Stimulated activated memory B cell treated with anti-CD40 and anti-IgM and Interleukin-4, amounts not matched to agents 10 μg/mL and 1 μg/mL and 100 μg/mL, for 72 hours (primary cell): ENCODE results near the gene HDAC4.
A peak's percentile ranks its signal among the peaks of the same experiment; 100 is the strongest.

ENCODE experiments used
- ATAC-seq: fragments of 150-1000 bp; cut with Tn5 transposase; 2 replicates; pipeline ENCODE4 v1.10.0; 2021
- H3K27ac Mint-ChIP-seq: one replicate; pipeline ENCODE4 v1.8.0; 2022; ENCODE audit warnings: mild to moderate bottlenecking, mixed read lengths
- H3K27me3 Mint-ChIP-seq: one replicate; pipeline ENCODE4 v1.8.0; 2022; ENCODE audit warnings: mixed read lengths
- H3K36me3 Mint-ChIP-seq: one replicate; pipeline ENCODE4 v1.8.0; 2022; ENCODE audit warnings: mixed read lengths
- H3K4me1 Mint-ChIP-seq: one replicate; pipeline ENCODE4 v1.8.0; 2022; ENCODE audit warnings: mixed read lengths
- H3K4me3 Mint-ChIP-seq: one replicate; pipeline ENCODE4 v1.8.0; 2022; ENCODE audit warnings: mild to moderate bottlenecking, moderate library complexity, mixed read lengths
- H3K9me3 Mint-ChIP-seq: one replicate; pipeline ENCODE4 v1.8.0; 2022; ENCODE audit warnings: mixed read lengths

Gene HDAC4

DNA sequence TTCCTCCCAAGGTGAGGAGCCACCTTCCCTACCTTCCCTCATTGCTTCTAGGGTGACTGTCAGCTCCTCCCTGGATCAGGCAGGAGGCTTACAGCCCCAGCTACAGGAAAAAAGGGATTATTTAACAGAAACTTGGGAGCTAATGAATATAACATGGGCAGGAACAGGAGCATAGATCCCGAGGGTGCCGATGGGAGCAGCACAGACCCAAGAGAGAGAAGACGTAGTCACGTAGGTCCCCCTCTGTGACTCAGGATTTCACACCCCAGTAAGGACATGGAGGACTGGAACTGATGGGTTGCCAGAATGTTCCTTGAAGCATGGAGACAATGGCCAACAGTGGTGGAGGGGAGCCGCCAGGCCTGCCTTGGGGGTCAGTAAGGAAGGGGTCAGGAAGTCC lies 10.3 kb upstream of the HDAC4 start:
- ATAC-seq, result no peak
- H3K9me3 Mint-ChIP-seq, result peaks cover 12% of the 10 kb centered on the region
- peaks cover 6% of the 10 kb centered on the region for H3K36me3 Mint-ChIP-seq
- no peaks in the 10 kb centered on the region for H3K4me1 Mint-ChIP-seq
- H3K4me3 Mint-ChIP-seq, result no peak overlapping the region
- H3K27ac Mint-ChIP-seq, result no peak overlapping the region
- peaks cover 48% of the 10 kb centered on the region for H3K27me3 Mint-ChIP-seq

DNA sequence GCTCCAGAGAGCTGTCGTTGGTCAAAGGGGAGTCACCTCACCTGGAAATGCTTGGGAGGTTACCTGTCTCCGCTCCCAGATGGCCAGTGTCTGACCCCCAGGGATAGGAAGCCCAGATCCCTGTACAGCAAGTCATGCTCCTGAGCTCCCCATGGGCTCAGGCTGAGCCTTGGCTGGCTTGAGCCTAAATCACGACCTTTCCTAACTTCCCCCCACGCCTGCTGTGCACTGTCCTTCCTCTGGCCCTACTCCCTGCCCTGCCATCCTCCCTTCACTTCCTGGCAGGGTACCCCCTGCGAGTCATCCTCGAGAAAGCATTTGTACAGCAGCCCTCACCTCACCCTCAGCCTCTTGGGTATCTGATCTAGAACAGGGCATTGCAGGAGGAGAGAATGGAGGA lies 9.2 kb upstream of the HDAC4 start:
- no peak for ATAC-seq
- Mint-ChIP-seq H3K4me1 (no peaks in the 10 kb centered on the region), H3K4me3 (no peak overlapping the region), H3K27me3 (peaks cover 55% of the 10 kb centered on the region), H3K27ac (no peak overlapping the region), H3K9me3 (peaks cover 12% of the 10 kb centered on the region), H3K36me3 (peaks cover 6% of the 10 kb centered on the region)

DNA sequence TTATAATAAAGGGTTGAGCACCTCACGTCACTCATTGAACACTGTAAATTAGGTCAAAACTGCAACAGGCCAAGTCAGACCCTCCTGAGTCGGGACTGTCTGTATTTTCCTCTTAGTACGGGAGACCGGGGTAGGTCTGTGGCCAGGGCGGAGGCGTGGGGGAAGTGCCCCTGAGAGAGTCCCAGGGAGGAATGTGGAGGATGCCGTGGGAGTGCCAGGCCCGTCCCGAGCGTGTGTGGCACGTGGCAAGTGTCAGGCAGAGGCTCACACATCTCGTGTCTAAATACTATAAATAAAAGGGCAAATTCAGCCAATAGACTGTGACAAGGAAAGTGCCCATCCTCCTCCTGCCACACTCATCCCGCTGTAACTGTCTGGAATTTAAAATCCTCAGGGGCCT lies 6.3 kb upstream of the HDAC4 start:
- Mint-ChIP-seq H3K9me3 (peaks cover 9% of the 10 kb centered on the region), H3K4me3 (no peak overlapping the region), H3K36me3 (no peaks in the 10 kb centered on the region), H3K27ac (no peak overlapping the region), H3K4me1 (peaks cover 6% of the 10 kb centered on the region), H3K27me3 (peaks cover 46% of the 10 kb centered on the region)
- ATAC-seq, result no peak

DNA sequence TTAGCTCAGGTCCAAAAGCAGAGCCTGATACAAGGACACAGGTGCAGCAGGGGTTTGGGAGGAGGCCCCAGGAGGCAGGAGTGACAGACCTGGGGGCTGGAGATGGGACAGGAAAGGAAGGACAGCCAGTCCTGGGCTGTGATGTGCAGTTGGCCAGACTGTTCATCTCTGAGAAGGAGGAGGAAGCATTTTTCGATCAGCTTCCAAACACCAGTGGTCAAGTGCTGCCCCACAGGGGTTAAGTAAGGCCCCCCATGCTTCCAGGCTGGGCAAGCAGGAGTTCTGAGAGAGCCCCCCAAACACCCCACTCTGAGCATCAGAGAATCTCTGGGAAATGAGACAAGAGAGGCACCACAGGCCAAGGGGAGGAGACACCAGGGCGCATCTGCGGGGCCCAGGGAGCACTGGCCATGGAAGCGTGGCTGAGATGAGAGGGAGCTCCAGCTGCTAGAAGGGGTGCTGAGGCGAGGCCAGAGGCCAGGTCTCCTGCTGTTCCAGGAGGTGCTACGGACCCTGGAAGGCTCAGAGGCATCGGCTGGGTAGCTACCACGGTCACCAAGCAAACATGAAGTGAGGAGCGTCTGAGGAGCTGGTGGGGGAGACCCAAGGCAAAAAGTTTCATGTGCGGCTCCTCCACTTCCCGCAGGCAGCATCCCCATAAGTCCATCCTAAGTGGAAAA lies 5.6 kb upstream of the HDAC4 start:
- Mint-ChIP-seq H3K27ac (no peak overlapping the region), H3K9me3 (peaks cover 9% of the 10 kb centered on the region), H3K27me3 (peaks cover 40% of the 10 kb centered on the region), H3K4me3 (no peak overlapping the region), H3K4me1 (peaks cover 10% of the 10 kb centered on the region), H3K36me3 (no peaks in the 10 kb centered on the region)
- ATAC-seq, result no peak

DNA sequence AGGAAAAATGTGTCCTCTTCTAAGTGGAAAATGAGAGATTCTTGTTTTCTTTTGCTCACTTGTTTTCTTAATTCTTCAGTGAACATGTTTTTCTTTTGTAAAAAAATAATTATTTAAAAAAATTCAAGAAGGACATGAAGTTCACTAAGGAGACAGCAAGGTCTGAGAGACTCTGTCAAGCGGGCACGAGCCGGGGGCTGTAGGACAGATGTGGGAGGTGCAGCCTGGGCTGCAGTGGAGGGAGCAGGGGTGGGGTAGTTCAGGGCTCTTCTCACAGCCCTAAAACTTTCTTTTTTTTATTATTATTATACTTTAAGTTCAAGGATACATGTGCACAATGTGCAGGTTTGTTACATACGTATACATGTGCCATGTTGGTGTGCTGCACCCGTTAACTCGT lies 4.3 kb upstream of the HDAC4 start:
- no peaks in the 10 kb centered on the region for H3K36me3 Mint-ChIP-seq
- peaks cover 10% of the 10 kb centered on the region for H3K4me1 Mint-ChIP-seq
- no peak overlapping the region for H3K27ac Mint-ChIP-seq
- H3K4me3 Mint-ChIP-seq, result no peak overlapping the region
- H3K27me3 Mint-ChIP-seq, result peaks cover 26% of the 10 kb centered on the region
- no peak for ATAC-seq
- peaks cover 5% of the 10 kb centered on the region for H3K9me3 Mint-ChIP-seq

DNA sequence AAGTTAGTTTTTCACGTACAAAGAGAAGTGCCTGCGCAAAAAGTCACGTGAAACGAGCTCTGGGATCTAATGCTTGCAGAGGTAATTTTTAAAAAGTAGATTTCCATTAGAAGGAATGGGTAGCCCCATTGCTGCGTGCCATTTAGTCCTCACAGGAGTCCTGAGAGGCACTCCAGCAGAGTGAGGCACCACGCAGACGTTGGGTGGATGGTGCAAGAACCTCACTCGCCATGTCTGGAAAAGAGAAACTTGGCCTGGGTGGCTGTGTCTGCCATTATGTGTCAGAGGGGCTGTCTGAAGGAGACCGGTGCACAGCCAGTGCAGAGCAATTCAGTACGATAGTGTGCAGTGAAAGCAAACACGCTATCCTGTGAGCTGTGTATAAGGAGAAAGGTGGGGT lies 1.8 kb upstream of the HDAC4 start:
- no peaks in the 10 kb centered on the region for H3K36me3 Mint-ChIP-seq
- peaks cover 13% of the 10 kb centered on the region for H3K27me3 Mint-ChIP-seq
- no peaks in the 10 kb centered on the region for H3K9me3 Mint-ChIP-seq
- H3K4me3 Mint-ChIP-seq, result peak overlapping the region; percentile 91
- ATAC-seq, result no peak
- H3K27ac Mint-ChIP-seq, result peak overlapping the region; percentile 99
- peaks cover 26% of the 10 kb centered on the region for H3K4me1 Mint-ChIP-seq

DNA sequence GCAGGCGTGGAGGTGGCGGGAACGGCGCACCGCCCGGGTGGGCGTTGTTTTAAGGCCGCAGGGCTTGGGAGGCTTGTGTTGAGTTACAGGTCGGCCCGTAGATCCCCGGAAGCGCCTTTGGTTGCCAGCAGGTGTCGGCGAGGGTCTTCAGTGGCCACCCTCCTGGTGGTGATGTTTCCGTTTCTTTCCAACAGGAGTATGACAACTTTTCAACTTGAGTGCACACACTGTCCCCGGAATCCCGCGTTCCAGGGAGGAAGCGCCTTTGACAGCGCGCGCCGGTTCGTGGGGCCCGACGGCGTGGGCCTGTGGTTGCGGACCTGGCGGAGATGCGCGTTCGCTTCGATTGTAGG lies 1.0 kb upstream of the HDAC4 start:
- peak overlapping the region; percentile 91 for H3K4me3 Mint-ChIP-seq
- H3K27me3 Mint-ChIP-seq, result peaks cover 13% of the 10 kb centered on the region
- H3K4me1 Mint-ChIP-seq, result peaks cover 34% of the 10 kb centered on the region
- peak overlapping the region; percentile 99 for H3K27ac Mint-ChIP-seq
- ATAC-seq, result peak; percentile 17
- H3K36me3 Mint-ChIP-seq, result no peaks in the 10 kb centered on the region
- no peaks in the 10 kb centered on the region for H3K9me3 Mint-ChIP-seq

DNA sequence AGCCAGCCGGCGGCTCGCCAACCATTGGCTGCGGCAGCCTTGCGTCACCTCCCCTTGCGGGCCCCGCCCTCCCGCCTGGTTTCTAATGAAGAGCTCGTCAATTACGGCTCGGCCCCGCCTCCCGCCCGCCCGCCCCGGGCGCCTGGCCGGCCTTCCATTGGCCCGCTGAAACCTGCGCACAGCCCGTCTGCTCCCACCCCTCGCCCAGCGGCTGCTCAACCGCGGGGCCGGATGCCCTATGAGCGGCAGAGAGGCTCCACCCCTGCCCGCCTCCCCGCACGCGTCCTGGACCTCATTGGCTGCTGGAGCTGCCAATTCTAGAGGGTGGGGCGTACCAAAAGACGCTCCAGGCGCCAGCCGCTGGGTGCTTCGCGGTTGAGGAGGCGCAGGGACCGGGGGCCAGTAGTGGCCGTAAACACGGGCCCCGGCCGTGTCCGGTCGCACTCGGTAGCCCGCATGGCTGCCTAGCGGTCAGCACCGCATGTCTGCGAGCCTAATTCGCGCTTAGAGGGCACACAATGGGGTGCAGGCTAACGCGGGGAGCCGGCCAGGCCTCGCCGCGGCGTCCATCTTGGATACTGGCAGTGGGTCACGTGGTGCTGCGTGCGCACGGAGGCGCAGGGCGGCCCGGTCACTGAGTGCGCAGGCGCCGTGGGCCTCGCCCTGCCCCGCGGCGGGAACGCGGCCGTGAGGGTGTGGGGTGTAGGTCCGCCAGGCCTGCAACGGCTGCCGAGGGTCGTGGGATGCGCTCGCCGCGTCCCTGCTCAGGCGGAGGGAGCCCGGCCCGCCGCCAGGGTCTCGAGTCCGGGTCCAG lies 454 bp upstream of the HDAC4 start:
- H3K27me3 Mint-ChIP-seq, result peaks cover 9% of the 10 kb centered on the region
- H3K36me3 Mint-ChIP-seq, result no peaks in the 10 kb centered on the region
- no peaks in the 10 kb centered on the region for H3K9me3 Mint-ChIP-seq
- peak overlapping the region; percentile 91 for H3K4me3 Mint-ChIP-seq
- ATAC-seq, result peak; percentile 97
- peaks cover 36% of the 10 kb centered on the region for H3K4me1 Mint-ChIP-seq
- peak overlapping the region; percentile 99 for H3K27ac Mint-ChIP-seq

DNA sequence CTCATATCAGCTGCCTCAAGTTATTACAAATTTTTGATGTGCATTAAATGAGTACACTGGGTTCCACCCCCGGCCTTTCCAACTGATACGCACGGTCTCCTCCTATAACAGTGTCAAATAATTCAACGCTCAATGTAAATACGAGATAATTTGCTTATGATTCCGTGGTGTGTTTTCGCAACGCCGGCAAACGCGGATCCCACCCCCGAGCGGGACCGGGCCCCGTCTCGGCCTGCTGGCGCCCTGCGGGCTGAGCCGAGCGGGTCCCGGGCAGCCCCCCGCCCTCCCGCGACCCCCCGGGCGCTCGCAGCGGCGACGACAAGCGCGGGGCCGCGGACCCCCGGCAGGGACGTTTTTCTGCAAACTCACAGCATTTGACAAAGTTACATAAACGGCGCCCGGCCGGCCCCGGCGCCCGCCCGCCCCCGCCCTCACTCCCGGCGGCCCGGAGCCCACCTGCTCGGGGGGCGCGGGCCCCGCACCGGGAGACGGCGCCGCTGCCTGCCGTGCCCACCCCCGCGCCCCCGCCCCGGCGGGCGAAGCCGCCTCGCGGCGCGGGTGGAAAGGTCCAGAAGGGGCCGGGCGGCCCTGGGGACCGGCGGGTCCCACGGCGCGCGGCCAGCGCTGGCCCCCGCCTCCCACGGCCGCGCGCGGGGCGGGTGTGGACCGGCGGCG lies 762 bp downstream of the HDAC4 start:
- Mint-ChIP-seq H3K27me3 (no peaks in the 10 kb centered on the region), H3K4me3 (peak overlapping the region; percentile 78), H3K4me1 (peaks cover 36% of the 10 kb centered on the region), H3K27ac (peak overlapping the region; percentile 30), H3K9me3 (no peaks in the 10 kb centered on the region), H3K36me3 (no peaks in the 10 kb centered on the region)
- no peak for ATAC-seq

DNA sequence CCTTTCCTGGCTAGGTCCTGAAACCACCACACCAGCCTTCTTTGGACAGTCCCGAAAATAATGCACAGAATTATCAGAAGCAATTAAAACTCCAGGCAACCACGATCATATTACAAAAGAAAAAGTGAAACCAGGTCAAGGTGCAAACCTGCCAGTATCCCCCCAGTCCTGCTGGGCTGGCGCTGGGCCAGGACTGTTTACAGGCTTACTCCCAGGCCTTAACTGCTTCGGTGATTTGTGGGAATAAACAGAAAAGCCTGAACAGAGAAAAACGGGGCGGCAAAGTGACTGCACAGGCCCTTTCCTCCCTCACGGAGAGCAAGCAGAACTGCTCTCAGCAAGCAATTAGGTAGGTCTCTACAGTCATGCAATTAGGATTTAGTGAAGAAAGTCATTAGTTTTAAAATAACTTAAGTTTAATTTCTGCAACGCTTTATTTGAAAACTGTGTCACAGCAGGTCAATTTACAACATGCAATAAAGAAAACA lies 1.3 kb downstream of the HDAC4 start:
- Mint-ChIP-seq H3K27ac (peak overlapping the region; percentile 30), H3K9me3 (no peaks in the 10 kb centered on the region), H3K4me3 (peak overlapping the region; percentile 78), H3K27me3 (no peaks in the 10 kb centered on the region), H3K36me3 (no peaks in the 10 kb centered on the region), H3K4me1 (peaks cover 36% of the 10 kb centered on the region)
- ATAC-seq, result no peak

DNA sequence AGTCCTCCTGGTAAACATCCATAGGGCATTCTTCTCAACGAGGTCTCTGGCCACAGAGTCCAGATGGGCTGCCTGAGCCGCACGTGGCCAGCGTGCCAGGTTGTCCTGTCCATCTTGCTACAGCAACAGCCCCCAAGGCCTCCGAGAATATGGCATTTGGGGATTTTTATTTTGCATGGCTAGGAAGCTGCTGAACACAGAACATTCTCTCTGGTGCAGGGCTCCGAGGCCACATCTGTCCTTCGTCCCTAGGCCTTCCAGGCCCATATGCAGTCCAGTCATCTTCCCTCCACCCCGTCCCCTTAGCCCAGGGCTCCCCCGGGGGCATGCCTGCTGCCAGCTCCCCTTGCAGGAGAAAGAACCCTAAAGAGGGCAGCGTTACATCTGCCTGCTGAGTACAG lies 2.3 kb downstream of the HDAC4 start:
- Mint-ChIP-seq H3K27ac (no peak overlapping the region), H3K4me1 (peaks cover 39% of the 10 kb centered on the region), H3K9me3 (no peaks in the 10 kb centered on the region), H3K4me3 (no peak overlapping the region), H3K36me3 (no peaks in the 10 kb centered on the region), H3K27me3 (no peaks in the 10 kb centered on the region)
- ATAC-seq, result no peak

DNA sequence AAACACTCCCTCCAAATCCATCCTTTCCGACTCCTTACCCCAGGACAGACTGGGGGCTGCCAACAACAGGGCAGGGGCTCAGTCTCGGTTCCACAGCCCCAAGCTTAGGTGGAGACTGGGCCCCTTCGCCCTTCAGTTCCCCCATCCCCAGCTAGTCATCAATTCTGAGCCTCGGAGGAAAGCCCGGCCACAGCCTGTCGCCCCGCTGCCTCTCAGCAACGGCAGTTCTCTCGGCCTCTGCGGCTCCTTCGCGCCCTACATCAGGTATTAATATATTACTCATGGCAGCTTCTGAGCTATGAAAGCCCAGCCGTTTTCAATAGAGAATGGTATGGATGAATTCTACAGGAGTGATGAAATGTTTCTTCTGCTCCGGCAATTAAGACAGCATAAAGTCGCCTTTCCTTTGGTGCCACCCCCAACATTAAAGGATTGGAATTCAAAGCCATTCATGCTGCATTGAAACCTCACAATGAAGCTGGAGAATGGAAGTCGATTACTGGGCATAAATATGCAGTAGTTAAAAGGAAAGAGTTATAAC lies 2.8 kb downstream of the HDAC4 start:
- Mint-ChIP-seq H3K4me1 (peaks cover 45% of the 10 kb centered on the region), H3K27ac (no peak overlapping the region), H3K36me3 (no peaks in the 10 kb centered on the region), H3K27me3 (no peaks in the 10 kb centered on the region), H3K9me3 (no peaks in the 10 kb centered on the region), H3K4me3 (no peak overlapping the region)
- ATAC-seq, result no peak

DNA sequence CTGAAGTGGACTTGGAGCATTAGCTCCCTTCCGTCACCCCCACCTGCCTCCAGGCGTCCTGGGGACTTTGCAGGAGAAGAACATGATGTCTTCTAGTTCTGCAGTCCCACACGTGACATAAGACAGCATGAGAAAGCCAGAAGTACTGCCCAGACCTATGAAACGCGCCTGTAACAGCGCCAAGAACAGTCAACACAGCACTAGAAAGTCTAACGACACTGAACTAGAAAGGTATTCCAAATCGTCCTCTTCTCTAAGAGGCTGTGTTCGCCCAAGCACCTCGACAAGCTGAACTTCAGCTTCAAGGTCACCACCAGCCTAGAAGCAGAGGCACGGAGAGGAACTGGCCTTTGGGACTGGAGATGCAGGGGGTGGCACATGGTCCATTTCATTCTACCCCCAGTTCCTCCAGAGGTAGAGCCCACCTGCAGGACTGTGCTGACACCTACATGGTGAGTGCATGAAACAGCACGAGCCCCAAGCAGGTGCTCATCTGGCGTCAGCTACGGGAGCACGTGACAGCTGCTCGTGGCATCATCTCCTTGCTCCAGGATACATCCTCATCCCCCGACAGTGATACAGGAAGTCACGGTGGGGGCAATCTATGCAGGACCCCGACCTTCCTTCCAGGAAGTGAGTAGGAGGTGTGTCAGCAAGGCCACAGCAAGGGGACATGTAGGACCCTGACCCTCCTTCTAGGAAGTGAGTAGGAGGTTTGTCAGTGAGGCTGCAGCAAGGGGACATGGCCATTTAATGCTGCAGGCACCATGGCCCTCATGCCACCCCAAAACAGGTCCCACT lies 3.7 kb downstream of the HDAC4 start:
- Mint-ChIP-seq H3K36me3 (no peaks in the 10 kb centered on the region), H3K27me3 (no peaks in the 10 kb centered on the region), H3K4me3 (no peak overlapping the region), H3K27ac (no peak overlapping the region), H3K4me1 (peaks cover 40% of the 10 kb centered on the region), H3K9me3 (no peaks in the 10 kb centered on the region)
- no peak for ATAC-seq

DNA sequence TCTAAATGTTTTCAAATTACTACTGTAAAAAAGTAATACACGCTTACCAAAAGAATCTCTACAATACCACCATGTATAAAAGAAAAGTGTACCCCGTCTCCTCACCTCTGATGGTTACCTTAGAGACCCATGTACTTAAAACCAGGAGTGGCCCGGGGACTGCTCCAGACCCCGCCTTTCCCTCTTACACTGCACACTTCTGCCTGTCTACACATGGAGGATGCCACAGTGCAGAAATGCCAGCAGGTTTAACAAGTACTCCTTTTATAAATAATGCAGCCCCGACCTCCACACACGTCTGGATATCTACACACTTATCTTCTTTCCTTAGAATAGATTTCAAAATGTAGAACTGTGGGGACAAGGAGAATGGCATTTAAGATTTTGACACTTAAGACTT lies 5.3 kb downstream of the HDAC4 start:
- no peaks in the 10 kb centered on the region for H3K36me3 Mint-ChIP-seq
- H3K27ac Mint-ChIP-seq, result no peak overlapping the region
- no peaks in the 10 kb centered on the region for H3K27me3 Mint-ChIP-seq
- no peaks in the 10 kb centered on the region for H3K9me3 Mint-ChIP-seq
- H3K4me3 Mint-ChIP-seq, result no peak overlapping the region
- no peak for ATAC-seq
- H3K4me1 Mint-ChIP-seq, result peaks cover 36% of the 10 kb centered on the region

DNA sequence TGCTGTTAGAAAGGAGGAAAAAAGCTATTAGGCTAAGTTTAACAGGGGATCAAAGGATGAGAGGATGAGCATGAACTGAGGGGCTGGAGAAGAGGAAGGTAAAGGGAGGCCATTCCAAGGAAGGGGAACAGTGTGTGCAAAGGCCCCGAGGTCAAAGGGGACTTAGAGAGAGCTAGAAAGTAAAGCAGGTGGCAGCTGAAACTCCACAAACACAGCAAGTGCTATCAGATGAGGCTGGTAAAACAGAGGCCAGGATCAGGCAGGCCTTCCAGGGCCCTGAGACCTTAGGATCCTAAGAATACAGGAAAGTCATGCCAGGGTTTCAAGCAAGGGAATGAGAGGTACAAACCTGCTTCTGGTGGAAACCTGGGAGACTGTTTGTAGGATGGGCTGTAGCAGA lies 5.8 kb downstream of the HDAC4 start:
- no peak overlapping the region for H3K4me3 Mint-ChIP-seq
- H3K9me3 Mint-ChIP-seq, result no peaks in the 10 kb centered on the region
- peaks cover 36% of the 10 kb centered on the region for H3K4me1 Mint-ChIP-seq
- no peak for ATAC-seq
- peaks cover 4% of the 10 kb centered on the region for H3K36me3 Mint-ChIP-seq
- no peak overlapping the region for H3K27ac Mint-ChIP-seq
- H3K27me3 Mint-ChIP-seq, result no peaks in the 10 kb centered on the region
